CD4-positive, alpha-beta T cell (primary cell): ENCODE measurements around the gene CDH5. TPM values are rescaled to one million over a fixed set of nuclear protein-coding genes. Genes with fewer than 3 reads are reported as not detected.

Experiments
- ATAC-seq: fragments of 200-7000 bp; cut with Tn5 transposase; one replicate; pipeline ENCODE4 v1.10.0; 2022; ENCODE audit warnings: mild to moderate bottlenecking; ENCODE audit not compliant: poor library complexity
- CTCF ChIA-PET: fragments of 350-600 bp; sonication (Branson Sonifier 250); formaldehyde crosslinking; loops from one replicate; lab custom pipeline; 2021; ENCODE audit warnings: antibody characterized with exemption, inconsistent platforms; lab: Charles Lee
- POLR2A ChIA-PET: fragments of 350-600 bp; sonication (Branson Sonifier 250); formaldehyde crosslinking; loops from one replicate; lab custom pipeline; 2021; ENCODE audit warnings: antibody characterized with exemption, inconsistent platforms; lab: Charles Lee
- DNase-seq, 14 experiments: peaks; one replicate each; pipeline ENCODE4 v3.0.0-alpha.2; 2013 to 2020; ENCODE audit warnings: mixed read lengths in 2 of 14
- H3K27ac ChIP-seq, 2 donors: one replicate each; pipeline versions ENCODE4 v1.5.1 to v1.7.0; 2013; ENCODE audit warnings: low read length in 2 of 2, low read depth in 1 of 2, mild to moderate bottlenecking in 1 of 2
- H3K27me3 ChIP-seq, 2 experiments: 1 replicate in 1 of 2; 2 replicates in 1 of 2; pipeline versions ENCODE4 v1.6.1 to v1.7.0; 2013; ENCODE audit warnings: low read length in 2 of 2, control low read depth in 1 of 2, mild to moderate bottlenecking in 1 of 2, moderate library complexity in 1 of 2; ENCODE audit not compliant: insufficient read depth in 2 of 2, control insufficient read depth in 1 of 2
- H3K36me3 ChIP-seq: one replicate; pipeline ENCODE4 v1.6.1; 2013; ENCODE audit warnings: low read length, control low read depth; ENCODE audit not compliant: insufficient read depth
- H3K4me1 ChIP-seq: one replicate; pipeline ENCODE4 v1.6.1; 2013; ENCODE audit warnings: low read length, control low read depth; ENCODE audit not compliant: insufficient read depth
- H3K4me3 ChIP-seq: one replicate; pipeline ENCODE4 v1.5.1; 2013; ENCODE audit warnings: mild to moderate bottlenecking, low read length, moderate library complexity
- H3K9me3 ChIP-seq, 2 experiments: 1 replicate in 1 of 2; 2 replicates in 1 of 2; pipeline versions ENCODE4 v1.6.1 to v1.7.0; 2013; ENCODE audit warnings: low read length in 2 of 2, mild to moderate bottlenecking in 2 of 2, control low read depth in 1 of 2, moderate library complexity in 1 of 2; ENCODE audit not compliant: control insufficient read depth in 1 of 2, insufficient read depth in 1 of 2
- H3K27ac Mint-ChIP-seq: one replicate; pipeline ENCODE4 v1.8.0; 2020; ENCODE audit warnings: mixed read lengths
- H3K27me3 Mint-ChIP-seq: one replicate; pipeline ENCODE4 v1.8.0; 2021; ENCODE audit warnings: mixed read lengths
- H3K36me3 Mint-ChIP-seq: one replicate; pipeline ENCODE4 v1.8.0; 2021; ENCODE audit warnings: low read depth, mixed read lengths
- H3K4me1 Mint-ChIP-seq: one replicate; pipeline ENCODE4 v1.8.0; 2021; ENCODE audit warnings: low read depth, mixed read lengths
- H3K4me3 Mint-ChIP-seq: one replicate; pipeline ENCODE4 v1.8.0; 2020; ENCODE audit warnings: mild to moderate bottlenecking, mixed read lengths
- H3K9me3 Mint-ChIP-seq: one replicate; pipeline ENCODE4 v1.8.0; 2020; ENCODE audit warnings: mixed read lengths
- CTCF ChIP-seq: fragments of 200-600 bp; IDR thresholded peaks from one replicate; pipeline ENCODE4 v1.8.0; 2022; ENCODE audit warnings: antibody characterized with exemption, mild to moderate bottlenecking
- intact Hi-C, 2 experiments: fragments of 100-400 bp; cut with DNase I in 1 of 2; cut with micrococcal nuclease in 1 of 2; formaldehyde crosslinking; loops; one replicate each; pipeline versions ENCODE4 v1.15.1 to v1.9.0; 2023 to 2025; cut with DNase I, micrococcal nuclease
- total RNA-seq, 174 experiments: library from RNA in 2 of 174; stranded (reverse) in 2 of 174; gene quantifications; one replicate each; pipeline ENCODE4 v1.2.3 and lab custom pipeline; 2021 to 2026

The CDH5 gene
- total RNA-seq, 2 experiments from 2014 or later, result not detected

GRCh38 chr16:66374176-66374575, 7.7 kb downstream of the CDH5 start:
- H3K4me3 Mint-ChIP-seq, result no peak overlapping the region
- H3K27me3 Mint-ChIP-seq, result peaks cover 5% of the 10 kb centered on the region
- H3K36me3 Mint-ChIP-seq, result no peaks in the 10 kb centered on the region
- no peak overlapping the region for H3K27ac Mint-ChIP-seq
- peaks cover 0 to 1% of the 10 kb centered on the region in 2 experiments for H3K9me3 ChIP-seq
- H3K27me3 ChIP-seq, result peaks cover 0 to 3% of the 10 kb centered on the region in 2 experiments
- DNase-seq, result no peak
- H3K9me3 Mint-ChIP-seq, result no peaks in the 10 kb centered on the region
- H3K4me3 ChIP-seq, result no peak overlapping the region
- intact Hi-C loops, result no loop called here
- ChIA-PET CTCF (no interaction called here), POLR2A (no interaction called here)
- no peak for TF ChIP-seq CTCF
- no peaks in the 10 kb centered on the region for H3K36me3 ChIP-seq
- H3K27ac ChIP-seq, result no peak overlapping the region
- no peak for ATAC-seq
- H3K4me1 ChIP-seq, result no peaks in the 10 kb centered on the region
- H3K4me1 Mint-ChIP-seq, result no peaks in the 10 kb centered on the region

DNA sequence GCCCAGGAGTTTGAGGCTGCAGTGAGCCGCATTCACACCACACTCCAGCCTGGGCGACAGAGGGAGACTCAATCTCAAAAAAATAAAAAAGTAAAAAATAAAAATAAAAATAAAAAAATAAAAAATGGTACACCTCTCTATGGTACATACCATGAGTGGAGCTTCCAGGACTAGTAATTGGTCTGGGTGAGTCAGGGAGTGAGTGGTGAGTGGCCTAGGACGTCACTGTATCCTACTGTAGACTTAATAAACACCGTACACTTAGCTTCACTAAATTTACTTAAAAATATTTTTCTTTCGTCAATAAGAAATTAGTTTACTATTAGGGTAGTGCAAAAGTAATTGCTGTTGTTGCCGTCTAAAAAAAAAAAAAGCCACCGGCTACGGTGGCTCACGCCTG, 9.0 kb downstream of the CDH5 start:
- H3K27me3 ChIP-seq, result peaks cover 0 to 3% of the 10 kb centered on the region in 2 experiments
- no peak for TF ChIP-seq CTCF
- peaks cover 2% of the 10 kb centered on the region for H3K27me3 Mint-ChIP-seq
- H3K4me3 Mint-ChIP-seq, result no peak overlapping the region
- no peaks in the 10 kb centered on the region for H3K9me3 Mint-ChIP-seq
- H3K4me1 Mint-ChIP-seq, result no peaks in the 10 kb centered on the region
- no peak for DNase-seq
- H3K4me1 ChIP-seq, result no peaks in the 10 kb centered on the region
- no peak overlapping the region for H3K4me3 ChIP-seq
- ChIA-PET POLR2A (no interaction called here), CTCF (no interaction called here)
- no peaks in the 10 kb centered on the region for H3K36me3 ChIP-seq
- no peak overlapping the region for H3K27ac ChIP-seq
- ATAC-seq, result no peak
- H3K36me3 Mint-ChIP-seq, result no peaks in the 10 kb centered on the region
- H3K27ac Mint-ChIP-seq, result no peak overlapping the region
- intact Hi-C loops, result no loop called here
- peaks cover 0 to 7% of the 10 kb centered on the region in 2 experiments for H3K9me3 ChIP-seq

DNA sequence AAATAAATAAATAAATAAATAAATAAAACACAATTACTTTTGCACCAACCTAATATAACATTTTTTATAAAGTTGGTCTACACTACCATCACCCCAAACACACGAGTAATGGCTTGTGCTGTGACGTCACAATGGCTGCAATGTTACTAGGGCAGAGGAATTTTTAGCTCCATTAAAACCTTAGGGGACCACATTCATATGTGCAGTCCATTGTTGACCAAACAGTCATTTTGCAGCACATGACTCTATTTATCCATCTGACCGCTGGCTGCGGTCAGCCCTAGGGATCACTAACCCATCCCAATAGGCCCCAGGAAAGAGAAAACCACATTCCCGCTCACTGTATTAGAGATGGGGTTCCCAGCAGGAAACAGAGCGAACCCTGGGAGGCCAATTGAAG, 9.6 kb downstream of the CDH5 start:
- POLR2A ChIA-PET, result no interaction called here
- Mint-ChIP-seq H3K4me1 (no peaks in the 10 kb centered on the region), H3K9me3 (no peaks in the 10 kb centered on the region), H3K27me3 (no peaks in the 10 kb centered on the region), H3K4me3 (no peak overlapping the region), H3K27ac (no peak overlapping the region), H3K36me3 (no peaks in the 10 kb centered on the region)
- TF ChIP-seq CTCF, result no peak
- intact Hi-C loops, result no loop called here
- Histone ChIP-seq H3K27ac (no peak overlapping the region), H3K4me1 (no peaks in the 10 kb centered on the region), H3K9me3 (peaks cover 0 to 7% of the 10 kb centered on the region in 2 experiments), H3K27me3 (peaks cover 0 to 3% of the 10 kb centered on the region in 2 experiments), H3K4me3 (no peak overlapping the region), H3K36me3 (no peaks in the 10 kb centered on the region)
- DNase-seq (no peak), ATAC-seq (no peak)
- CTCF ChIA-PET, result no interaction called here
